AG20443 (cell line): Measurements from ENCODE around the gene KCNV2.
A peak's percentile ranks its signal among the peaks of the same experiment; 100 is the strongest.

Experiments
- DNase-seq: peaks from one replicate; pipeline ENCODE4 v3.0.0; 2012; ENCODE audit warnings: low spot score, mixed read lengths

KCNV2 gene

DNA sequence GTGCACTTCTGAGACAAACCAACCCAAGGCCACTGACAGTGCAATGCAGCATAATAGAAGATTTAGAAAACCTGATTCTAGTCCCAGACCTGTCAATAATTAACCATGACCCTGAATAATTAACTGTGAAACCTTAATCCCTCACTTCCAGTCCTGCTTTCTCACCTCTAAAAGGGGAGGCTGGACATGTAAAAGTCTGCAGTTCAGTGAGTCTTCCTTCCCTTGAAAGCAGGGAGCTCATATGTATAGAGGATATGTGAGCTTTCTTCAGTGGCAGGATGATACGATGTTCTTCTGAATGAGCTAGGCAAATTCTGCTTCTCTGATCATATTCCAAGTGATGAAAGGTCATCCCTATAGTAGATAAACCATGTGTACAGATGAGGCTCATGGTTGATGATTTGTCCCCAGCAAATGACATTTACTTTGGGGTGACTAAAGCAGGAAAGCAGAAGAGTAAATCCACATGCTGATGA, 2.9 kb downstream of the KCNV2 start:
- DNase-seq = no peak

DNA sequence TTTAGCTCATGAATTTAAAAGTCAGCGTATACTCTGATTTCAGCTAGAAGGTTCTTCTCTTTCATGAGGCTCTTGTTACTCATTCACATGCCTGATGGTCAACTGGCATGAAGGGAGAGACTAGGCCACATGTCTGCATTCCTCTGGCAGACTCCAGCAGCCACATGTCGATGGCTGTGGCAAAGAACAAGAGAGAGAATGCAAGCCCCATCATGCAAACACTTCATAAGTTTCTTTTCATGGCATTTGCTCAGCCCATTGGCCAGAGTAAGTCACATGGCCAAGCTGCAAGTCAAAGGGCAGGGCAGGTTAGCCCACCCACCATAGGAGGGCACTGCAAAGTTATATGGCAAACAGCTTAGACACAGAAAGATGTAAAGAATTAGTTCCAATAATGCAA, 5.4 kb downstream of the KCNV2 start:
- DNase-seq = peak; percentile 70

DNA sequence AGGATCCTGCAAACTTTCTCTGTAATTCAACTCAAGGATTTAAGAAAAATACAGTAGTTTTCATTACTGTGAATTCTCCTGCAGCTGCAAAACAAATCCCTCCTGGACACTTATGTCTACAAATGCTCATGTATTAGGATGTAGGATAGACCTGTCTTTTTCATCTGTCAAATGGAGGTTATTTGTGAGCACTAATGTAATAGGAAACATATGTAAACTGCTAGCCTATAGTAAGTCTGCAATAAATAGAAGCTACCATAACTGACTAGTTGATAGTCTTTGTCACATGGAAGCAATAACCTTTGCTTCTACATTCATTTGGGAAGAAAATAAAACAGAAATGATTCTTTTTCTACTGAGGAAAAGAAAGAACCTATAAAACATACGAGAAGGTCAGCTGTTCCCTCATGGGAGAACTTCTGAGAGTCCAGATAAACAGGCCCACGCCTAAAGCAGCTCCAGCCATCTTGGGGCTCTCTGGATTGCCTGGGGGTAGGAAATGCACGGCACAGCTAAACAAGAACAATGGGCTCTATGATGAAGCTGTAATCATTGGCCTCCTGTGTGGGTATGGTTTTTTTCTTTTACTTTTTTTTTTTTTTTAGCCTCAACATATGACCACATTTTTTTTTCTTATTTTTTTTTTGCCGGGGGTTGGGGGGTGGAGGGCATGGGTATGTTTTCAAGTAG, 6.2 kb downstream of the KCNV2 start:
- no peak for DNase-seq

DNA sequence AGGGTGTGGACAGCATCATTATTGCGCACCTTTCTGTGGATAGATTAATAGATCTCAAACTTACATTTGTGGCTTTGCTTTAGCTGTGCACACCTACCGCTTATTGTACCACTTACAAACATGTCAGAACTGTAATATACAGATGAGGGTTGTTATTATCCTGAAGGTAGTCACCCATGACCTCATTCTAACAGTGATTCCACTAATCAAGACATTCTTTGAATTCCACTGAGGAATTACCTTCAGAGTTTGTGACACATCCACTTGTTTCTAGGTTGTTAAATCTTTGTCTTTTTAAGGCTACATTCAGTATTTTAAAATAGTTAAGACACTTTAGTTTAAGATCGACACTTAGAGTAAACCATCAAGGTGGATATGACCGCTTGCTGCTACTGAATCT, 7.8 kb downstream of the KCNV2 start:
- no peak for DNase-seq

DNA sequence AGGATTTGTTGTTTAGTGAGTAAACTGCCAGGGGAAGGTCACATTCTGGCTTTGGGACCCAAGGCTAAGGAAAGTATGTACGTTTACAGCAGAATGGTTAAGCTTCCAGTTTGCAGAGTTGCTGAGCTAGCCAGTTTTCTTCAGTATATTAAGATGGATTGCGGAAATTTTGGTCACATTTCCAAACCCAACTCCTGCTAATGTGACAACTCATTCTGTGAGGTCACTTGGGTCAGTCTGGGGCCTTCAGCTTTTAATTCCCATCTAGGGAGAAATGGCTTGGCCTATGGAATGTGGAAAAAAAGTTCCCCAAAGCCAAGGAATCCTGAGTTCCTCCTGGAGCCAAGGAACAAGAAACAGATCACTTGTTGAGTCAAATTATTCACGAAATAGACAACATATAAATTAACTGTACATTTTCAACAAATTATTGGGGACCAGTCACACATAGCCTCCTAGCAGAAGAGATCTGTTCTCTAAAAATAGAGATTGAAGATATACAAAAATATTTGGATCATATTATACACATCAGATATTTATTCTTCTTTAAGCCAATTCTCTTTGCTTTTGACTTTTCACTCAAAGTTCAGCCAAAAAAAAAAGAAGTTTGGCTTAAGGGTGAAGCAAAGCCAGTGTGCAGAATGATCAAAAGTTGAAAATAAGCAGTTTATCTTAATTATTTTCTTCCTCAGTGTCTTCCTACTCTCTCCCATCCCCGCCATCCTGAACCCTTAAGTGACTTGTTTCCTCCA, 8.8 kb downstream of the KCNV2 start:
- no peak for DNase-seq

DNA sequence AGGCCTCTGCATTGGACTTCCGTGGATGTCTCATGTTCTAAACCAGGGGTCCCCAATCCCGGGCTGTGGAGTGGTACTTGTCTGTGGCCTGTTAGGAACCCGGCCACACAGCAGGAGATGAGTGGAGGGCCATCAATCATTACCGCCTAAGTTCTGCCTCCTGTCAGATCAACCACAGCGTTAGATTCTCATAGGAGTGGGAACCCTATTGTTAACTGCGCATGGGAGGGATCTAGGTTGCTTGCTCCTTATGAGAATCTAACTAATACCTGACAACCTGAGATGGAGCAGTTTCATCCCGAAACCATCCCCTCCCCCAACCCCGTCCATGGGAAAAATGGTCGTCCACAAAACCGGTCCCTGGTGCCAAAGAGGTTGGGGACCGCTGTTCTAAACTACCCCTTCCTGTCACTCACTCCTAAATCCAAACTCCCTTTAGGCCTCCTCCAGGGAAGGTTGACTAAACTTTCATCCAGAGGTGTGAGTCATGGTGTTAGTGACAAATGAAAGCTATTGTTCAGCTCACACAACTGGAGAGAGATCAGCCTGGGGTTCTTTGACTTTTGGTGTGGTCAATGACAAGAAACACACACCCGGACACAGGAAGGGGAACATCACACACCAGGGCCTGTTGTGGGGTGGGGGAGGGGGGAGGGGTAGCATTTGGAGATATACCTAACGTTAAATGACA, 9.5 kb downstream of the KCNV2 start:
- no peak for DNase-seq

DNA sequence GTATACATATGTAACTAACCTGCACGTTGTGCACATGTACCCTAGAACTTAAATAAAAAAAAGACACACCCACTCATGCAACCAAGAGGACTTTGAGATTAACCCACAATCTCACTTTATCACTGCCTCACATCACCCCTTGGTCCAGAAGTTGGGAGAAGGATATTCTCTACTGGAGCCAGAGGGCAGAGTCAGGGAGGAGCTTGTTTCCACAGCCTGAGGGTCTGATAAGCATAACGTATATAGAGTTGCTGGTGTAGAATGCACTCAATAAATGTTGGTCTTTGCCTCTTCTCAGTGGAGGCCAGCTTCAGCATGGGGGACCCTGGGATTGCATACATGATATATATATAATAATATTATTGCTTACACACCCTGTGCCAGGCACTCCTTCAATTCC, 10.1 kb downstream of the KCNV2 start:
- DNase-seq = no peak

DNA sequence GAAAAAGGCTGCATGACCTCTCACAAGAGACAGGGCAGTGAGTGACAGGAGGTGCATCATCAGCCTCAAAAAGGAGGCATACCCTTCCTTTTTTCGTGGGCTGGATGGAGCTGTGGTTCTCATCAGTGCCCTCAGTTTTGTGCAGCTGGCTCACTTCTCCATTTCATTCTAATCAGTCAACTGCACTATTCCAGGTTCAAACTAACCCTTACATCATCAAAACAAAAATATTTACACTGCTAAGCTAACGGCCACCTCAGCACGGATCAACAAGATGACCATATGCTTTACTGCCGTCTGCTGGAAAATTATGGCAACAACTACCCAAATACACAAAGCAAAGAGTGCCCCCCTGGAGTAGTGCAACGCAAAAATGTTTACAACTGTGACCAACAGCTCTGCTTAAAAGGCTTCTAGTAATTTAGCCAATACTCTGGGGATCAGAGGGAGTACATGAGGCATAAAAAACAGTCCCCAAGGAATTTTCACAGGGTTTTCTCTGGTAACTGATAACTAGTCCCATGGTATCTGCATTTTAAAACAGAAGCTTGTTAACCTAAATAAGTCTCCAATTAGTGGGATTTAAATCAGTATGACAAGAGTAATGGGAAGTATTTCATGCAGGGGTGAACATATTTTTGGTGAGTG, 10.8 kb downstream of the KCNV2 start:
- peak; percentile 56 for DNase-seq

DNA sequence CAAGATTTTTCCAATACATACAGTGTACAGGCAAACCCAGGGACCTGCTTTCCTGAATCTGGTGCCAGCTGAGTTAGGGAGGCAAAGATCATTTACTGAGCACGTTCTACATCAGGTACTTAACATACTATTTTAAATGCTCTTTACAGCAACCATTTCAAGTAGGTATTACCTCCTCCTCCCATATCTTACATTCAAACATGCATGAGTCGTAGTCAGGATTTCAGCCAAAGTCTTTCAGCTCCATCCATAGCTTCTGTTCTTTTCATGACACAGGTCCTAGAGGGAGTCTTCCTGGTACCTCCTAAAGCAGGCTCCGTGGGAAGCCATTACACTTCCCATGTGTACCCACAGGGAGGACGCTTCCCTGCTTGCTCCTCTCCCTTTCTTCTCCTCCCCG, 11.7 kb downstream of the KCNV2 start:
- no peak for DNase-seq

DNA sequence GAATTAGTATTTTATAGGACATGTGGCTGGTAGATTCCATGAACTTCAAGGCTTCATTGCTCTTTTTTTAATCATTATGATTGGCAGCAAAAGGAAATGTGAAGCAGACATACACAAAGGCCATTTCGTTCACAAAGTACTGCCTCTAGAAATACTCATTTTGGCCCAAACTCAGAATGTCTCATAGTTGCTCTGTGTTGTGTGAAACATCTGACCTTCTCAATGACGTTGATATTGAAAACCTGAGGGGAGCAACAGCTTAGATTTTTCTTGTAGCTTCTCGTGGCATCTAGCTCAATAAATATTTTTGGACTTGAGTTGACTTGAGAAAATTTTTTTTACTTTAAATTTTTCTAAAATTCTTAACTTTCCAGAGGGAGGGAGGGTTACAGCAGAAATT, 12.4 kb downstream of the KCNV2 start:
- DNase-seq = no peak

DNA sequence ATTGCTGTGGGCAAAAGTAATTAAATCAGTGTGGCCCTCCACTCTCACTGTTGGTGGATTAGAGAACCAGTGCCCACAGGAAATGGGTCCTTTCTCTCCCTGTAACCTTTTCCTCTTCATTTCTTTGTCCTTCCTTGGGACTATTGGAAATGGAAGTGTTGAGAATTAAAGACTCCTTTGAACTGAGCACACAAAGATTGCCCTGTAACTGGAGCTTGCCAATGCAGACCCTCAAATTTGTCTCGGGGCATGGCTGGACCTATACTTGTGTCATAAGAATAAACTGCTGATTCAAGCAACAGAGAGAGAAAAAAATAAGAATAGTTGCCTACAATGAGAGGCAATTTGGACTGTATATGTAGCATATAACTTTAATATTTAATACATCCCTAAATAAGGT, 13.7 kb downstream of the KCNV2 start:
- no peak for DNase-seq

DNA sequence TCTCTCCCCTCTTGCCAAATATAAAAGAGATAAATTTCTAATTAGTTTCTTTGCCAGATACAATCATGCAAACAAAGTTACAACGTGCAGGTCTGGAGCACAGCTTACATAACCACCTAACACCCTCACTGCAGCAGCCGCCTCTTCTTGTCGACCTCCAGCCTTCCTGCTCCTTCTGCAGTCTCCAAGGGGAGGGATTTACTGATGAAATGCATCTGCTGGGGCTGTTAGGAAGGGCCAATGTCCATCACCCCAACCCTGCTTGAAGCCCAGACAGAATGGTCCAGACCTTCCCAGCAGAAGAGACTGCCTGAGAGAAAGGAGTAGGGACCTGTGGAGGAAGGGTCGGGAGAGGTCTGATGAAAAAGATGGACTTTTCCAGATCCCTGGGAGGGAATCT, 15.2 kb downstream of the KCNV2 start:
- DNase-seq = no peak

DNA sequence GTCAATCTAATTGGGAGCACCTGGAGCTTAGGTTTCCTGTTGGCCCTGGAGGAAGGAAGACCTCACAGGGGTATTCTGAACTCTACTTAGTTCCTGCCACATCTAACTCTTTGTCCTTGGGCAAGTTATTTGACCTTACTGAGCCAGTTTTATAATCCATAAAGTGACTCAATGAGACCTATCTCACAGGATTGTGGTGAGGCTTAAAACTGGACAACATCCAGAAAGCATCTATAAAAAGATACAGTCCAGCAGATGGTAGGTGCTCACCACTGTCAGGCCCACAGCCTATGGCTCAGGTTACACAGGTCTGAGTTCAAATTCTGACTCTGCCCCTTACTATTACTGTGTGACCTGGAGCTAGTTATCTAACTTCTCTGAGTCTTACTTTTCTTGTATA, 23.3 kb downstream of the KCNV2 start:
- no peak for DNase-seq

DNA sequence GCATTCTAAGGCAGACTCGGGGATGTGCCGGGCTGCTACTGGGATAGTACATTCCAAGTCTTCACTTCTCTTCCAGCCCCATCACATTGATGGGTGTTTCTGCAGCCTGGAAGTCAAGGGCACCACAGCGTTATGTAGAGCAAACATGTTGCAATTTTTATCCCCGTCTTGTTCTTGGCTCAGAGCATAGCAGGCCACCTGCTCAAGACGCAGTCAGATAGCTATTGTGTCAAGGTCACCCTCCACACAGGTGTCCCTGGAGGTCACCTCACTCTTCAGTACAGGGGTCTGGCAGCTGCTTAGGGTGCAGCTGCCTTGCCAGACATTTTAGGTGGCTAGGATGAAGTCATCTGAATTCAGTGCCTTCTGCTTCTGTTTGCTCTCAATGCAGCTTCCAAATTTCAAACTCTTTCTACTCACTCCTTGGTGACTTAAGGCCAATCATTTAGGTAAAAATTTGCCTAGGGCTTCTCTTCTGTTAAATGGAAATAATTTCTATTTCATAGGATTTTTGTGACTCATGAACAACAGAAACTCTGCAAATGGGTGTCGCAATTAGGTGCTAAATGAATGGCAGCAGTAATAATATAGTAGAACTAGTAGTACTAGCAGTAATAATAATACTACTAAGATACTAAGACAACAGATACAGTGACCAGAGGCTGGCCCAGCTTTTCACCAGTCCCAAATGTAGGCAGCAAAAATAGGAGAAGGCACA, 24.3 kb downstream of the KCNV2 start:
- DNase-seq = no peak

DNA sequence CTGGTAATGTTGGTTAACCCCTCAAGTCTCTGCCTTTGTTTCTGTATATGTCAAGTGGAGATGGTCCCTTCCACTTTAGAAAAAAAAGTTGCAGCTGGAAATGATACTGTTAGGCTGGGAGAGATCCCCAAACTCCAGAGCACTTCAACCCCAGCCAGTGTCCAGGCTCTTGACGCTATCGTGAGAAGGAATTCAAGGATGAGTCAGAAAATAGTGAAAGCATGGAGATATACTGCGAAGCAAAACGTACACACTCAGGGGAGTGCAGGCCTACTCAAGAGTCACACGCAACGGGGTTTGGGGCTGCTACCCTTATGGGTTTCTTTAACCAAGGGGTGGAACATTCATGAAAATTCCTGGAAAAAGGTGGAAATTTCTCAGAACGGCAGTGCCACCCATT, 24.9 kb downstream of the KCNV2 start:
- DNase-seq = no peak

DNA sequence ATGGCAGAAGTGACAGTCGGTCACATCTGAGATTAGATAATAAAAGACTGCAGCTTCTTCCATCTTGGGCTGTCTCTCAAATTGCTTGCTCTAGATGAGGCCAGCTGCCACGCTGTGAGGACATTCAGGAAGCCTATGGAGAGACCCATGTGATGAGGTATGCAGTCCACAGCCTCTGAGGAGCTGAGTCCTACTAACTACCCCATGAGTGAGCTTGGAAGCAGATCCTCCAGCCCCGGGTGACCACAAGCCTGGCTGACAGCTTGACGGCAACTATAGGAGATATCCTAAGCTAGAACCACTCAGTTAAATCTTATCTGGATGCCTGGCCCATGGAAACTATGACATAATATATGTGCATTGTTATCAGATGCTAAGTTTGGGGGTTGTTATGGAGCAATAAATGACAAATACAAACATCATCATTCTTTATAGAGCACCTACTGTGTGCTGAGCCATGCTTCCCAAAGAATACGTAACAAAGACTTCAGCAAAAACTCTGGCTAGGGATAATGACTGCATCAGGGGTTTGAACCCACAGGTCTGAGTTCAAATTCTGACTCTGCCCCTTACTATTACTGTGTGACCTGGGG, 26.7 kb downstream of the KCNV2 start:
- no peak for DNase-seq

DNA sequence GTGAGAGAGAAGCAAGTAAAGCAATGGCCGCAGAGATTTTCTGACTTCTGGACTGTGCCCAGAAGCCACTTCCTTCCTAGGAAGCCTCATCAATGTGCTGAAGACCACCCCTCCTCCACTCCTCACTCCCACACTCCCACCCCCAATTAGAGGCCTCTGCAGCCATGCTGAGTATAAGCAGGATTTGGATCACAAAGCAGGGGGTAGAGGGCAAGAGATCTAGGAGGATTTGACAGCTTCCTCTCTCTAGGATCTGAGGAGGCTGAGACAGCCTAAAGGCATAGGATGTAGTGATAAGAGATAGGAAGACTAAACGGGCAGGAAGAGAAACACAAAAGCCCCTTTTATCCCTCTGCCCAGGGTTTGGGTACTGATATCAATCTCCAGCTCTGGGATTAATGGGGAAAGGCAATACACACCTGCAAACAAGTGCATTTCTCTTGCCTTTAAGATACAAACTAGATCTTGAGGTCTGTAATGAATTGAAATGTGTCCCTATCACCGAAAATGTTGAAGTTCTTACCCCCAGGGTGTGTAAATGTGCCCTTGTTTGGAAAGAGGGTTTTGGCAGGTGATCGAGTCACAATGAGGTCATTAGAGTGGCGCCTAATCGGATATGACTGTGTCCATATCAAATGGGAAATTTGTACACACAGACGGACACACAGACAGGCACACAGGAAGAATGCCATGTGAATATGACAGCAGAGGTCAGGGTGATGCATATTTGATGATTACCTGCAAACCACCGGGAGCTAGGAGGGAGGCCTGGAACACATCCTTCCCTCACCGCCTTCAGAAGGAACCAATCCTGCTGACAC, 28.5 kb downstream of the KCNV2 start:
- DNase-seq = no peak

DNA sequence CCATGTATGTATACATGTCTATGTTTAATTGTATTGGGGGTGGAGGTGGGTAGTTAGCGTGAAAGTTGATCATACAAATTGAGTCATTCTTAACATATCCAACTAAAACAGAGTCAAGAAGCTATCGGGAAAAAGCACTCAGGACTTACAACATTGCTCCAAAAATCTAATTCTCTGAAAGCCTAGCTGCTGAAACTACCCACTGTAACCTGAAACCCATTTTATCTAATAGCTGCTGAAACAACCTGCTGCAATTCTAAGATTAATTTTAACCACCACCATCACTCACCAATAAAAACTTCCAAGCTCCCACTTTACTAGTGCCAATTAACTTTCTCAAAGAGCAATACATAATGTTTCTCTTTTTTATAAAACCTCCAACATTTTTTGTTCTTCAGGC, 32.2 kb downstream of the KCNV2 start:
- DNase-seq = no peak

DNA sequence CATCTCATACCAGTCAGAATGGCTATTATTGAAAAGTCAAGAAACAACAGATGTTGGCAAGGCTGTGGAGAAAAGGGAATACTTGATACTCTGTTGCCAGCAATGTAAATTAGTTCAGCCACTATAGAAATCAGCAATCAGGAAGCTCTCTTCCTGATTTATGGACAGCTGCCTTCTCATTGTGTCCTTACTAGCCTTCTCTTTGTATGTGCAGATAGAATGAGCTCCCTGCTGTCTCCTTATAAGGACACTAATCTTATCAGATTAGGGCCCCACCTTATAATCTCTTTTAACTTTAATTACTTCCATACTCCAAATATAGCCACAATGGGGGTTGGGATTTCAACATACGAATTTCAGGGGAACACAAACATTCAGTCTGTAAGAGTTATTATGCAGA, 38.0 kb downstream of the KCNV2 start:
- DNase-seq = no peak

DNA sequence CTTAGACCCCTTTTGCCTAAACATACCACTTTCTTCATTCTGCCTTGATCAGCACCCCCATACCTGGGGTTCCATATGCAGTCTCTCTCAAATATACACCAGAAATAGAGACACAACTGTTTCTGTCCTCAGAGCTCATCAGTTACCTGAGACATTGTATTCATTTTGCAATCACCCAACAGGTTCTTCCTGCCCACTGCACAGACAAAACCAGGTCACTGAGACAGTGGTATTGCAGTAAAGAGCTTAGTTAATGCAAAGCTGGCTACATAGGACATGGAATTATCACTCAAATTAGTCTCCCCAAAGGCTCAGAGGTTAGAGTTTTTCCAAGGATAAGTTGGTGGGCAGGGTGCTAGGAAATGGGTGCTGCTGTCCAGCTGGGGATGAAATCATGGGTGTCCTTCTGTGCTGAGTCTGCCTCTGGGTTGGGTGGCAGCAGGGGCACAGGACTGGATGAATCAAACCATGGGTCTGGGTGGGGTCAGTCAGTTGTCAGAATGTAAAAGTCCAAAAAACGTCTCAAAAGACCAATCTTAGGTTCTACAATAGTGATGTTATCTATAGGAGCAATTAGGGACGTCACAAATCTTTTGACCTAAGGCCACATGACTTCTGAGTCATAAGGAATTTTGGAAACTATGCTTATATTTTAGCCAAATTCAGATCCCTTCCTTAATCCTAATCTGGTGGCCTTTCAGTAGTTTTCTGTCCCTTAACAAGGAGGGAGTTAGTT, 41.0 kb downstream of the KCNV2 start:
- DNase-seq = no peak
